B cell (primary cell): ENCODE results near the gene SERTAD2.

Experiments
- CTCF ChIP-seq: fragments of 200-600 bp; IDR thresholded peaks from one replicate; pipeline ENCODE4 v1.8.0; 2022; ENCODE audit warnings: antibody characterized with exemption, mild to moderate bottlenecking
- EZH2 ChIP-seq: IDR thresholded peaks from 2 replicates; pipeline ENCODE4 v1.6.1; 2012; ENCODE audit warnings: borderline replicate concordance, low read depth, mild to moderate bottlenecking, moderate library complexity, low read length; ENCODE audit not compliant: insufficient read depth, poor library complexity, severe bottlenecking

GRCh38 chr2:64624862-64625261 lies 28.9 kb downstream of the SERTAD2 start:
- TF ChIP-seq CTCF (no peak), EZH2 (no peak)
